GM21529 (cell line): ENCODE results near the gene ZSCAN26.
"Not testable (repeated sequence)": the region's sequence is repeated elsewhere in the genome, so short reads cannot be mapped to it uniquely, and the experiment has no call there.

Experiments
- ATAC-seq: cut with Tn5 transposase; IDR thresholded peaks from one replicate; pipeline ENCODE4 v1.9.1; 2021; ENCODE audit not compliant: unreplicated experiment

The ZSCAN26 gene

DNA sequence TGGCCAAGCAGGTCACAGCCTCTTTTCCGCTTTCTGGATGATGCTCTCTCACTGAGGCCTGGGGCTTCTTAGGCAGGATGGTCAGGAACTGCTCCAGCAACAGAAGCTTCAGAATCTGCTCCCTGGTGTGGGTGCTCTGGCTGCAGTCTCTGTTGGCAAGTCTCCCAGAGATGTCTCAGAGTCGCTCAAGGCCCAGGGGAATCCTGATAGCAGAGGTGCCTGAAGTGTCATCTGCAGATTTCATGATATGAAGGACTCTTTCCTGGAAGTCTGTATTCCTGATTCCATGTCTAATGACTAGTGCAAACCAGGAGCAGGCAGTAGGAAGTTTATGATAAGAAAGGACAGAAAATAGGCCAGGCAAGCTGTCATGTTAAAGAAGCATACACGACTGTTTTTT, 48.7 kb downstream of the ZSCAN26 start:
- ATAC-seq, result no peak

DNA sequence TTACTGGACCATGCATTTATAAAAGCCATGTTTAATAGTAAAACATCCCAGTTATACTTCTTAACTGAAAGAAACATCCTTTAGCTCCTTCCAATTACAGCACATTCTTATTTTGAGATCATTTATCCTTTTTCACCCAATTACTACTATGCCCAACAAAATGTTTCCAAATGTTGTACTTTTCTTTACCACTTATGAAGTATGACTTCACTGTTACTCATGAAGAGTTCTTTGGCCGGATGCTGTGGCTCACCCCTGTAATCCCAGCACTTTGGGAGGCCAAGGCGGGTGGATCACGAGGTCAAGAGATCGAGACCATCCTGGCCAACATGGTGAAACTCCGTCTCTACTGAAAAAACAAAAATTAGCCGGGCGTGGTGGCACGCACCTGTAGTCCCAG, 50.9 kb downstream of the ZSCAN26 start:
- not testable (repeated sequence) for ATAC-seq

DNA sequence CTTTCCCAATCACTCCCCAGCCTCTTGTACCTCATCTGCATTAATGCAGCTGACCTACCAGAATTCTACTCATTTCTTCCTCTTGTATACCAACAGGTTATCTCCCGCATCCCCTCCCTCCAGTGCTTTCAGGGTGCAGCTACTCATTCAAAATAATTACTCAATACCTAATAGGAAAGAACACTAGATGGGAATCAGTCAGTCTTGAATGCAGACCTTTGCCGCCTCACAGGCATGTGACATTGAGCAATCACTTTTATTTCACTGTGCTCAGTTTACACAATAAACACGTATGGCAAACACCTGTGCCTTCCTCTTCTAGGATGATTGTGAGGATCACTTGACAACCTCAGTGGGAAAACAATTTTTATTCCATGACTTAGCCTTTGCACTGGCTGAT, 55.7 kb downstream of the ZSCAN26 start:
- ATAC-seq, result no peak

DNA sequence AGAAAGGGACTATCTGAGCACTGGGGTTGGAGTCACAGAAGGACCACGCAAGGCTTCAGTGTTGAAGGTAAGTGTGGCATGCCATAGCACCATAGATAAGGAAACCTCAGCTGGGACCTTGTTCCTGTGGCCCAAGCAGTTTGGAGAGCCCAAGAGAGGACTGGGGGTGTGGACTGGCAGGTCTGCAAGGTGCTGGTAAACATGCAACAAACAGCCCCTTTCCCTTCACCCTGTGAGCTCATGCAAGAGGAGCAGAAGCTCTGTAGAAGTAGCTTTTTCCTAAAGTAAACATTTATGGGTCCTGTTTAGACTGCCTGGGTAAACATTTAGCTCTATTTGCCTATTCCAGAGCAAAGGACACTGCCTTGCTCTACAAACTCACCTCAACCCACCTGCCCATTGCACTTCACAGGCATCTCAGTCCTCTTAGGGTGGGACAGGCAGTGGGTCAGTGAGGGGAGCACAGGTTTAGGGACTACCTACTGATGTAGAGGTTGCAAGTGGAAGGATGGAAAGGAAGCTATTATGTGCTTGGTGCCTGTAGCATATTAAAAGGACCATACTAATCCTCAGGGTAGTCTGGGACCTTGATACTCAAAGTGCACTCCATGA, 57.0 kb downstream of the ZSCAN26 start:
- no peak for ATAC-seq

DNA sequence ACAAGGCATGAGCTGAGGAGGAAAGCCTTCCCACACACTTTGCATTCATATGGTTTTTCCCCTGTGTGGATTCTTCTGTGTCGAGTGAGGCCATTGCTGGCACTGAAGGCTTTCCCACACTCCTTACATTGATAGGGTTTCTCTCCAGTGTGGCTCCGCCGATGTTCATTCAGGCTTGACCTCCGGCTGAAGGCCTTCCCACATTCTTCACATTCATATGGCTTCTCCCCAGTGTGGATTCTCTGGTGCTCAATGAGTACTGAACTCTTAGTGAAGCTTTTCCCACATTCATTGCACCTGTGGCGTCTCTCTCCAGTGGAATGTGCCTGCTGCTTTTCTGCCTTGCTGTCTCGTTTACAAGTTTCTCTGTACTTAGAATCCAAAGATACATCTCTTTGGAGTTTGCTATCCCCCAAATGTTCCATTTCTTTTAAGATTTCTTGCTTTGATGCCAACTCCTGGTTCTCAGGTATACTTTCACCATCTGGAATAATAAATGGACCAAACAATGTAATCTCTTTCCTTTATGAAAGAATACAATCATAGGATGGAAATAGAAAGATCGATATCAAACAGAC, 59.5 kb downstream of the ZSCAN26 start:
- no peak for ATAC-seq
